HepG2 (cell line): Measurements from ENCODE around the gene PPM1H. TPM values are rescaled to one million over a fixed set of nuclear protein-coding genes. Genes with fewer than 3 reads are reported as not detected.

Source experiments
- FOXK1 ChIP-seq: sonication (generic); formaldehyde crosslinking; IDR thresholded peaks from 2 replicates; pipeline ENCODE4 v1.4.0; 2020; ENCODE audit warnings: low read depth, missing genetic modification reagents, borderline replicate concordance
- HDAC6 ChIP-seq: fragments of 200-600 bp; sonication (generic); IDR thresholded peaks from 2 replicates; pipeline ENCODE4 v1.7.0; 2017; ENCODE audit warnings: mild to moderate bottlenecking, antibody characterized with exemption, low read length, low read depth
- HOXA7 ChIP-seq: sonication (generic); formaldehyde crosslinking; IDR thresholded peaks from 2 replicates; pipeline ENCODE4 v1.8.1; 2022; ENCODE audit warnings: mild to moderate bottlenecking, missing genetic modification reagents, moderate library complexity
- HOXA9 ChIP-seq: sonication (generic); formaldehyde crosslinking; IDR thresholded peaks from 2 replicates; pipeline ENCODE4 v1.8.1; 2022; ENCODE audit warnings: missing genetic modification reagents, mild to moderate bottlenecking, moderate library complexity, borderline replicate concordance
- KDM5B ChIP-seq: sonication (generic); formaldehyde crosslinking; IDR thresholded peaks from 2 replicates; pipeline ENCODE4 v1.4.0; 2020; ENCODE audit warnings: missing genetic modification reagents, mild to moderate bottlenecking, borderline replicate concordance
- NCOA1 ChIP-seq: sonication (generic); formaldehyde crosslinking; IDR thresholded peaks from 2 replicates; pipeline ENCODE4 v1.9.0; 2021; ENCODE audit warnings: missing genetic modification reagents
- NPAS2 ChIP-seq: sonication (generic); formaldehyde crosslinking; IDR thresholded peaks from 2 replicates; pipeline ENCODE4 v1.8.0; 2022; ENCODE audit warnings: mild to moderate bottlenecking, missing genetic modification reagents, borderline replicate concordance
- TFDP2 ChIP-seq: sonication (generic); formaldehyde crosslinking; IDR thresholded peaks from 2 replicates; pipeline ENCODE4 v1.4.0; 2020; ENCODE audit warnings: missing genetic modification reagents
- ZBTB4 ChIP-seq: sonication (generic); formaldehyde crosslinking; IDR thresholded peaks from 2 replicates; pipeline ENCODE4 v1.4.0; 2020; ENCODE audit warnings: missing genetic modification reagents, mild to moderate bottlenecking, borderline replicate concordance
- ZNF12 ChIP-seq: sonication (generic); formaldehyde crosslinking; IDR thresholded peaks from 2 replicates; pipeline ENCODE4 v1.5.0; 2020; ENCODE audit warnings: missing genetic modification reagents
- polyA plus RNA-seq, 8 experiments: library from polyadenylated mRNA; depleted of rRNA in 3 of 8; stranded (reverse) in 7 of 8; unstranded in 1 of 8; fragments of >200 nt; fragmentation: Illumina TruSeq in 4 of 8; extraction: Trizol in 4 of 8; gene quantifications; 2 replicates each; pipeline versions ENCODE4 v1.2.1 to v1.2.3, GENCODE V29; 2011 to 2016; ENCODE audit warnings: low read depth in 4 of 8, missing spikeins in 1 of 8, mixed read lengths in 1 of 8; ENCODE audit not compliant: insufficient read depth in 1 of 8
- total RNA-seq, 5 experiments: library from RNA; depleted of rRNA; stranded (reverse); fragments of >200 nt; fragmentation: Illumina TruSeq; extraction: Trizol; gene quantifications; 2 replicates each; pipeline ENCODE4 v1.2.3, GENCODE V29; 2016; ENCODE audit warnings: low read depth in 1 of 5
- TF ChIP-seq, protein P1 (sequence below): sonication (generic); formaldehyde crosslinking; IDR thresholded peaks from 2 replicates; pipeline ENCODE4 v1.5.1; 2020; ENCODE audit warnings: mild to moderate bottlenecking, missing genetic modification reagents, moderate library complexity
- TF ChIP-seq, protein P2 (sequence below): sonication (generic); formaldehyde crosslinking; IDR thresholded peaks from 2 replicates; pipeline ENCODE4 v1.4.0; 2020; ENCODE audit warnings: missing genetic modification reagents
- TF ChIP-seq, protein P3 (sequence below): sonication (generic); formaldehyde crosslinking; IDR thresholded peaks from 2 replicates; pipeline ENCODE4 v1.5.1; 2020; ENCODE audit warnings: mild to moderate bottlenecking, missing genetic modification reagents, moderate library complexity

The PPM1H gene
- total and polyA plus RNA-seq, 2 of the 13 experiments (the other 11 are each of a cell fraction or from before 2014, with no cell fraction given): 29.1 to 38.1 TPM

DNA sequence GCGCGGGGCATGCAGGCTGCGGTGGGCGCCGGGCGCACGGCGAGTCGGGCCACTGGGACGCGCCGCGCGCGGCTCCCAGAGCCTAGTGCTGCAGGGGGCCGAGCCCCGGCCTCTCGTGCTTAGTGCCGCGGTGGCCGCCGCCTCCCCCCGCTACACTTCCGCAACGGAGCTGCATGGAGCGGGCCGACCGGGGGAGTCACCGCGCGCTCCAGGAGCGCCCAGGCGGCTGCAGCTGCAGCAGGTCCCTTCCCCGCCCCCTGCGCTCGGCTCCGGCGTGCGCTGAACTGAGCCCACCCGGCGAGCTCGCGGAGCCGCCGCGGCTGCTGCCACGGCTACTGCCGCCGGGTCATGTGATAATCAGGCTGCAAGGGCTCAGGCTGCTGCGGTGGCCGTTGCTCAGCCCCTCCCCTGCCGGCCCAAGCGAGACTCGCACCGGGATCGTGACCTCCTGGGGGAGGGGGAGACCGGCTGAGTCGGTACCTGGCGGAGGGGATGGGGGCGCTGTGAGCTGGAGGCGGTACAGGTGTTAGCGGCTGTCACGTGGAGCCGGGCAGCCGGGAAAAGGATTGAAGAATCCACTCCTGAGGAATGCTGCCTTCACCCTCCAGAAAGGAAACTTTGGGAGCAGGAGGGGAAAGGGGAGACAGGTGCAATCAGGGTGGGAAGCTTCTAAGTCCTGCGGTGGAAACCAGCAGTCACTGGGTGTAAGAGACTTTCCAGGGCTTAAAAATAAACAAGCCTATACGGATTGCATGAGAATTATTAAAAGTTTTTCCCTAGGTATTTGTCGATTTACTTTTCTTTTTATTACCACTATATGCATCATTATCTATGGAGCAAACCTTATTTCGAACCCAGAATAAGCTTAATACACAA is at the start of gene PPM1H (continued):
- TF ChIP-seq, protein P1, sequence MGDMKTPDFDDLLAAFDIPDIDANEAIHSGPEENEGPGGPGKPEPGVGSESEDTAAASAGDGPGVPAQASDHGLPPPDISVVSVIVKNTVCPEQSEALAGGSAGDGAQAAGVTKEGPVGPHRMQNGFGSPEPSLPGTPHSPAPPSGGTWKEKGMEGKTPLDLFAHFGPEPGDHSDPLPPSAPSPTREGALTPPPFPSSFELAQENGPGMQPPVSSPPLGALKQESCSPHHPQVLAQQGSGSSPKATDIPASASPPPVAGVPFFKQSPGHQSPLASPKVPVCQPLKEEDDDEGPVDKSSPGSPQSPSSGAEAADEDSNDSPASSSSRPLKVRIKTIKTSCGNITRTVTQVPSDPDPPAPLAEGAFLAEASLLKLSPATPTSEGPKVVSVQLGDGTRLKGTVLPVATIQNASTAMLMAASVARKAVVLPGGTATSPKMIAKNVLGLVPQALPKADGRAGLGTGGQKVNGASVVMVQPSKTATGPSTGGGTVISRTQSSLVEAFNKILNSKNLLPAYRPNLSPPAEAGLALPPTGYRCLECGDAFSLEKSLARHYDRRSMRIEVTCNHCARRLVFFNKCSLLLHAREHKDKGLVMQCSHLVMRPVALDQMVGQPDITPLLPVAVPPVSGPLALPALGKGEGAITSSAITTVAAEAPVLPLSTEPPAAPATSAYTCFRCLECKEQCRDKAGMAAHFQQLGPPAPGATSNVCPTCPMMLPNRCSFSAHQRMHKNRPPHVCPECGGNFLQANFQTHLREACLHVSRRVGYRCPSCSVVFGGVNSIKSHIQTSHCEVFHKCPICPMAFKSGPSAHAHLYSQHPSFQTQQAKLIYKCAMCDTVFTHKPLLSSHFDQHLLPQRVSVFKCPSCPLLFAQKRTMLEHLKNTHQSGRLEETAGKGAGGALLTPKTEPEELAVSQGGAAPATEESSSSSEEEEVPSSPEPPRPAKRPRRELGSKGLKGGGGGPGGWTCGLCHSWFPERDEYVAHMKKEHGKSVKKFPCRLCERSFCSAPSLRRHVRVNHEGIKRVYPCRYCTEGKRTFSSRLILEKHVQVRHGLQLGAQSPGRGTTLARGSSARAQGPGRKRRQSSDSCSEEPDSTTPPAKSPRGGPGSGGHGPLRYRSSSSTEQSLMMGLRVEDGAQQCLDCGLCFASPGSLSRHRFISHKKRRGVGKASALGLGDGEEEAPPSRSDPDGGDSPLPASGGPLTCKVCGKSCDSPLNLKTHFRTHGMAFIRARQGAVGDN: peak; percentile 96
- TF ChIP-seq, protein P2, sequence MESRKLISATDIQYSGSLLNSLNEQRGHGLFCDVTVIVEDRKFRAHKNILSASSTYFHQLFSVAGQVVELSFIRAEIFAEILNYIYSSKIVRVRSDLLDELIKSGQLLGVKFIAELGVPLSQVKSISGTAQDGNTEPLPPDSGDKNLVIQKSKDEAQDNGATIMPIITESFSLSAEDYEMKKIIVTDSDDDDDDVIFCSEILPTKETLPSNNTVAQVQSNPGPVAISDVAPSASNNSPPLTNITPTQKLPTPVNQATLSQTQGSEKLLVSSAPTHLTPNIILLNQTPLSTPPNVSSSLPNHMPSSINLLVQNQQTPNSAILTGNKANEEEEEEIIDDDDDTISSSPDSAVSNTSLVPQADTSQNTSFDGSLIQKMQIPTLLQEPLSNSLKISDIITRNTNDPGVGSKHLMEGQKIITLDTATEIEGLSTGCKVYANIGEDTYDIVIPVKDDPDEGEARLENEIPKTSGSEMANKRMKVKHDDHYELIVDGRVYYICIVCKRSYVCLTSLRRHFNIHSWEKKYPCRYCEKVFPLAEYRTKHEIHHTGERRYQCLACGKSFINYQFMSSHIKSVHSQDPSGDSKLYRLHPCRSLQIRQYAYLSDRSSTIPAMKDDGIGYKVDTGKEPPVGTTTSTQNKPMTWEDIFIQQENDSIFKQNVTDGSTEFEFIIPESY: peak; percentile 92
- TF ChIP-seq KDM5B (CRISPR knock-in tag) (peak; percentile 84), TFDP2 (CRISPR knock-in tag) (peak; percentile 88), NCOA1 (CRISPR knock-in tag) (peak; percentile 49; the same call in 1 of the 2 replicates), HOXA7 (CRISPR knock-in tag) (no peak), FOXK1 (CRISPR knock-in tag) (peak; percentile 80; the same call in 1 of the 2 replicates), HOXA9 (CRISPR knock-in tag) (no peak), NPAS2 (no peak), ZBTB4 (peak; percentile 73; the same call in 1 of the 2 replicates), HDAC6 (no peak), ZNF12 (peak; percentile 94)
- TF ChIP-seq, protein P3, sequence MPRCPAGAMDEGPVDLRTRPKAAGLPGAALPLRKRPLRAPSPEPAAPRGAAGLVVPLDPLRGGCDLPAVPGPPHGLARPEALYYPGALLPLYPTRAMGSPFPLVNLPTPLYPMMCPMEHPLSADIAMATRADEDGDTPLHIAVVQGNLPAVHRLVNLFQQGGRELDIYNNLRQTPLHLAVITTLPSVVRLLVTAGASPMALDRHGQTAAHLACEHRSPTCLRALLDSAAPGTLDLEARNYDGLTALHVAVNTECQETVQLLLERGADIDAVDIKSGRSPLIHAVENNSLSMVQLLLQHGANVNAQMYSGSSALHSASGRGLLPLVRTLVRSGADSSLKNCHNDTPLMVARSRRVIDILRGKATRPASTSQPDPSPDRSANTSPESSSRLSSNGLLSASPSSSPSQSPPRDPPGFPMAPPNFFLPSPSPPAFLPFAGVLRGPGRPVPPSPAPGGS (CRISPR knock-in tag): peak; percentile 66
